AG04449 (cell line): ENCODE results near the gene SORBS1.

Experiments
- CTCF ChIA-PET: fragments of 350-600 bp; formaldehyde crosslinking; extraction: SDS; loops from one replicate; lab custom pipeline; 2021; ENCODE audit warnings: antibody characterized with exemption; lab: Yijun Ruan, JAX
- POLR2A ChIA-PET: fragments of 400-600, 350-600 bp; formaldehyde crosslinking; extraction: SDS; loops from one replicate; lab custom pipeline; 2020; ENCODE audit warnings: antibody characterized with exemption, inconsistent platforms; lab: Yijun Ruan, JAX
- DNase-seq: peaks from one replicate; pipeline ENCODE4 v3.0.0-alpha.2; 2010; ENCODE audit warnings: low read depth, low spot score
- H3K4me3 ChIP-seq: 2 replicates; pipeline ENCODE4 v1.5.1; 2011; ENCODE audit warnings: low read depth, mild to moderate bottlenecking, control low read depth, low read length
- TF ChIP-seq, protein P1 (sequence below): IDR thresholded peaks from one replicate; pipeline ENCODE4 v1.5.1; 2011; ENCODE audit warnings: mild to moderate bottlenecking, moderate library complexity, low read length, control low read depth, inconsistent platforms; ENCODE audit not compliant: insufficient read depth; ENCODE audit errors: missing control alignments

SORBS1 gene

DNA sequence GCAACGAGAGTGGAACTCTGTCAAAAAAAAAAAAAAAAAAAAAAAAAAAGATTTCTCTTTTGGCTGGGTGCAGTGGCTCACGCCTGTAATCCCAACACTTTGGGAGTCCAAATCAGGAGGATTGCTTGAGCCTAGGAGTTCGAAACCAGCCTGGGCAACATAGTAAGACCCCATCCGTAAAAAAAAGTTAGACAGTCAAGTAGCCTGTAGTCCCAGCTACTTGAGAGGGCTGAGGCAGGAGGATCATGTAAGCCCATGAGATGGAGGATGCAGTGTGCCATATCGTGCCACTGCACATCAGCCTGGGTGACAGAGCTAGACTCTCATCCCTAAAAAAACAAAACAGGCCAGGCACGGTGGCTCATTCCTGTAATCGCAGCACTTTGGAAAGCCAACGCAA lies 295.6 kb downstream of the SORBS1 start:
- TF ChIP-seq, protein P1, sequence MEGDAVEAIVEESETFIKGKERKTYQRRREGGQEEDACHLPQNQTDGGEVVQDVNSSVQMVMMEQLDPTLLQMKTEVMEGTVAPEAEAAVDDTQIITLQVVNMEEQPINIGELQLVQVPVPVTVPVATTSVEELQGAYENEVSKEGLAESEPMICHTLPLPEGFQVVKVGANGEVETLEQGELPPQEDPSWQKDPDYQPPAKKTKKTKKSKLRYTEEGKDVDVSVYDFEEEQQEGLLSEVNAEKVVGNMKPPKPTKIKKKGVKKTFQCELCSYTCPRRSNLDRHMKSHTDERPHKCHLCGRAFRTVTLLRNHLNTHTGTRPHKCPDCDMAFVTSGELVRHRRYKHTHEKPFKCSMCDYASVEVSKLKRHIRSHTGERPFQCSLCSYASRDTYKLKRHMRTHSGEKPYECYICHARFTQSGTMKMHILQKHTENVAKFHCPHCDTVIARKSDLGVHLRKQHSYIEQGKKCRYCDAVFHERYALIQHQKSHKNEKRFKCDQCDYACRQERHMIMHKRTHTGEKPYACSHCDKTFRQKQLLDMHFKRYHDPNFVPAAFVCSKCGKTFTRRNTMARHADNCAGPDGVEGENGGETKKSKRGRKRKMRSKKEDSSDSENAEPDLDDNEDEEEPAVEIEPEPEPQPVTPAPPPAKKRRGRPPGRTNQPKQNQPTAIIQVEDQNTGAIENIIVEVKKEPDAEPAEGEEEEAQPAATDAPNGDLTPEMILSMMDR, result no peak
- CTCF ChIA-PET, result interaction anchor here (0.6 to 2.5 kb wide), 4 partner anchors 19 to 97 kb away, joined by 3 to 18 read pairs (median 4); no protein-coding TSS in a partner anchor
- DNase-seq, result no peak
- H3K4me3 ChIP-seq, result no peak overlapping the region
- POLR2A ChIA-PET, result no interaction called here

DNA sequence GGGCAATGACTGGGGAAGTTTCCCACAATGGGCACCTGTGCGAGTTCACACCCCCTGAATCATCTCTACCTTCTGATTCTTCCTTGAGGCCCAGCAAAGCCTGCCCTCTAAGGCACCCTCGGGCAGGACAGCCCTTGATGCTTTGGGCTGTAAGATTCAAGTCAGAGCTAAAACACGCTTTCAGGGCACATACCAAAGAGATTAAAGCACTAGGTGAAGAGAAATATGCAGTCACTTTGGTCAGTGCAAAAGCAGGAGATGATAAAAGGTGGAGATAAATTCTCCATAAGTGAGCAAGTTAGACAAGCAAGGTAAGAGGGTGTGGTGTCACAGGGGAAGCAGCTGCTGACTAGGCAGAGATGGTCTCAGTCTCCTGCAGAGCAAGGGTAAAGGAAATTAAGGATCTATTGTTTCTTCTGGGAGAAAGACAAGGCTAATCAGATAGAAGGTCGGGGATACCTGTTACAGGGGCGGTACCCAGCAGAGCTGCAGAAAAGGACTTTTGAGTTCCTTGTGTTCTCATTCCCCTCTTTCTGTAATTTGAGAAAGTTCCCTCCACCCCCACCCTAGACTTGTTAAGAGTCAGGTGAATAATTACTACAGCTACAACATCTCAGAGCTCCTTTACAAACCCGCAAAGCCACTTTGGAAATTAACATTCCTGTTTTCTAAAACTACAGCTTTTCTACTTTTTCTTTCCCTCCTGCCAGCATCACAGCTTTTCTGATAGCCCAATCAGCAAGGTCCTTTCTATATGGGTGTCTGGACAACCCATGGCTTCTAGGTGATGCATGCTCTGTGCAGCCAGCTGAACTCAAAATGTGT lies 296.7 kb downstream of the SORBS1 start:
- DNase-seq, result no peak
- ChIA-PET POLR2A (no interaction called here), CTCF (interaction anchor here (1.2 to 2.5 kb wide), 4 partner anchors 10 to 21 kb away, joined by 3 to 18 read pairs (median 4); no protein-coding TSS in a partner anchor)
- H3K4me3 ChIP-seq, result no peak overlapping the region
- TF ChIP-seq, protein P1, result no peak

DNA sequence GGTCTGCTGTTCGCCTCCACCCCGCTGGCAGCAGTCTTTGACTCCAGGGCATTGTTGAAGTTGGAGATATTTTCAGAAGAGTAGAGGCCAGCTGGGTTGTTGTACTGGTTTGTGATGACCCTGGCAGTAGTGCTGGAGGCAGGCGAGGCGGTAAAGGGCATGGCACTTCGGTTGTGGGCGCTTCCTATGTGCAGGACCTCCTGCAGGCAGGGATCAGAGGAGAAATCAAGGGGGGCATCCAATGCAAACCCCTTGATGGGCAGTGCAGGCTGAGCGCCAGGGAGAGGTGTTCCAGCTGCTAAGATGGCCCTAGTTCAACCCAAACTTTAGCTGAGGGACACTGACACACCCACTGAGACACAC lies 297.3 kb downstream of the SORBS1 start:
- ChIA-PET CTCF (interaction anchor here (1.2 to 2.5 kb wide), 3 partner anchors 10 to 17 kb away, joined by 3 to 18 read pairs (median 4); no protein-coding TSS in a partner anchor), POLR2A (no interaction called here)
- DNase-seq, result no peak
- H3K4me3 ChIP-seq, result no peak overlapping the region
- TF ChIP-seq, protein P1, result no peak

DNA sequence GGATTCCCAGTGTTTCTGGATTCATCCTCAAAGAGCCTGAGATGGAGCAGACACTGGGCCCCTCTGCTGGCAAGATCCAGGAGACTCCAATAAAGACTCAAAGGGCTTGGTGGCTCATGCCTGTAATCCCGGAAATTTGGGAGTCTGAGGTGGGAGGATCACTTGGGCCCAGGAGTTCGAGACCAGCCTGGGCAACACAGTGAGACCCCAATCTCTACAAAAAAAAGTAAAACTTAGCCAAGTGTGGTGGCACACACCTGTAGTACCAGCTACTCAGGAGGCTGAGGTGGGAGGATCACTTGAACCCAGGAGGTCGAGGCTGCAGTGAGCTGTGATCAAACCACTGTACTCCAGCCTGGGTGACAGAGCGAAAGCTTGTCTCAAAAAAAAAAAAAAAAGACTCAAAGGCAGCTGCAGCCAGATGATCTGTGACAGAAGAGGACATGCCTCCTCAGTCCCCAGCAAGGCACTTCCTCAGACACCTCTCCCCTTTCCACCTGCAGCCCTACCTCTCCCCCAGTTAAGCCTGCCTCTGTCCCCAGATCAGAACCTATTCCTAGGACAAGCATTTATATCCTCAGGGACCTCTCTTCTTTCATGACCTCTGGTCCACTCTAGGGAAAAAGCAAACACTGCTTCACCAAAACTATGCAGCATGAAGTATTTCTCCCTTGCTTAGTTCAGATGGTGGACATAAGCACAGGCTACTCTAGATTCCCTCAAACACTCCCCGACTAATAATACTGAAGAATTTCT lies 298.2 kb downstream of the SORBS1 start:
- CTCF ChIA-PET, result interaction anchor here (1.3 to 2.2 kb wide), 2 partner anchors 11 to 20 kb away, joined by 4 read pairs; no protein-coding TSS in a partner anchor

DNA sequence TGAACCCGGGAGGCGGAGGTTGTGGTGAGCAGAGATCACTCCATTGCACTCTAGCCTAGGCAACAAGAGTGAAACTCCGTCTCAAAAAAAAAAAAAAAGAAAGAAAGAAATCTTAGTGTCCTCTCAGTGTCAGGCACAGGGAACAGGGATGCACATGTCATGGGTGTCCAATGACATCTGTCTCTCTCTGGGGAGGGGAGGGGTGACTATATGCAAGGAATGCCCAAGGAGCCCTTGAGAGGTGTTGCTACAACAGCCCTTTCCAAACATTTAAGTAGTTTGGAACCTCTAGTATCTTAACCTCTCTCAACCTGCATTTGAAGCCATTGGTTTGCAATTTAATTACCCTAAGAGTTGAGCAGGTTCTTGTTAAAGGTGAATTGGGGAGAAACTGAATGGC lies 299.2 kb downstream of the SORBS1 start:
- TF ChIP-seq, protein P1, result no peak
- CTCF ChIA-PET, result interaction anchor here (1.3 to 3.7 kb wide), 4 partner anchors 8 to 101 kb away, joined by 4 to 25 read pairs (median 6); no protein-coding TSS in a partner anchor
- POLR2A ChIA-PET, result no interaction called here

More for the DNA sequence above, 298.2 kb downstream of the SORBS1 start:
- no peak for DNase-seq
- POLR2A ChIA-PET, result no interaction called here
- TF ChIP-seq, protein P1, result no peak
- H3K4me3 ChIP-seq, result no peak overlapping the region

More for the DNA sequence above, 299.2 kb downstream of the SORBS1 start:
- H3K4me3 ChIP-seq, result no peak overlapping the region
- no peak for DNase-seq
